GM12873 (cell line): ENCODE data around the gene ZNF768.

Experiments
- TF ChIP-seq, protein P1 (sequence below): IDR thresholded peaks from 2 replicates; pipeline ENCODE4 v1.5.1; 2012; ENCODE audit warnings: low read depth, mild to moderate bottlenecking, moderate library complexity, low read length, control low read depth; ENCODE audit not compliant: insufficient read depth; ENCODE audit errors: missing control alignments

Gene ZNF768

GRCh38 chr16:30533146-30533522 is 6.8 kb upstream of the ZNF768 start:
- TF ChIP-seq, protein P1, sequence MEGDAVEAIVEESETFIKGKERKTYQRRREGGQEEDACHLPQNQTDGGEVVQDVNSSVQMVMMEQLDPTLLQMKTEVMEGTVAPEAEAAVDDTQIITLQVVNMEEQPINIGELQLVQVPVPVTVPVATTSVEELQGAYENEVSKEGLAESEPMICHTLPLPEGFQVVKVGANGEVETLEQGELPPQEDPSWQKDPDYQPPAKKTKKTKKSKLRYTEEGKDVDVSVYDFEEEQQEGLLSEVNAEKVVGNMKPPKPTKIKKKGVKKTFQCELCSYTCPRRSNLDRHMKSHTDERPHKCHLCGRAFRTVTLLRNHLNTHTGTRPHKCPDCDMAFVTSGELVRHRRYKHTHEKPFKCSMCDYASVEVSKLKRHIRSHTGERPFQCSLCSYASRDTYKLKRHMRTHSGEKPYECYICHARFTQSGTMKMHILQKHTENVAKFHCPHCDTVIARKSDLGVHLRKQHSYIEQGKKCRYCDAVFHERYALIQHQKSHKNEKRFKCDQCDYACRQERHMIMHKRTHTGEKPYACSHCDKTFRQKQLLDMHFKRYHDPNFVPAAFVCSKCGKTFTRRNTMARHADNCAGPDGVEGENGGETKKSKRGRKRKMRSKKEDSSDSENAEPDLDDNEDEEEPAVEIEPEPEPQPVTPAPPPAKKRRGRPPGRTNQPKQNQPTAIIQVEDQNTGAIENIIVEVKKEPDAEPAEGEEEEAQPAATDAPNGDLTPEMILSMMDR: no peak

GRCh38 chr16:30532285-30533145 is 6.1 kb upstream of the ZNF768 start:
- TF ChIP-seq, protein P1: no peak

DNA sequence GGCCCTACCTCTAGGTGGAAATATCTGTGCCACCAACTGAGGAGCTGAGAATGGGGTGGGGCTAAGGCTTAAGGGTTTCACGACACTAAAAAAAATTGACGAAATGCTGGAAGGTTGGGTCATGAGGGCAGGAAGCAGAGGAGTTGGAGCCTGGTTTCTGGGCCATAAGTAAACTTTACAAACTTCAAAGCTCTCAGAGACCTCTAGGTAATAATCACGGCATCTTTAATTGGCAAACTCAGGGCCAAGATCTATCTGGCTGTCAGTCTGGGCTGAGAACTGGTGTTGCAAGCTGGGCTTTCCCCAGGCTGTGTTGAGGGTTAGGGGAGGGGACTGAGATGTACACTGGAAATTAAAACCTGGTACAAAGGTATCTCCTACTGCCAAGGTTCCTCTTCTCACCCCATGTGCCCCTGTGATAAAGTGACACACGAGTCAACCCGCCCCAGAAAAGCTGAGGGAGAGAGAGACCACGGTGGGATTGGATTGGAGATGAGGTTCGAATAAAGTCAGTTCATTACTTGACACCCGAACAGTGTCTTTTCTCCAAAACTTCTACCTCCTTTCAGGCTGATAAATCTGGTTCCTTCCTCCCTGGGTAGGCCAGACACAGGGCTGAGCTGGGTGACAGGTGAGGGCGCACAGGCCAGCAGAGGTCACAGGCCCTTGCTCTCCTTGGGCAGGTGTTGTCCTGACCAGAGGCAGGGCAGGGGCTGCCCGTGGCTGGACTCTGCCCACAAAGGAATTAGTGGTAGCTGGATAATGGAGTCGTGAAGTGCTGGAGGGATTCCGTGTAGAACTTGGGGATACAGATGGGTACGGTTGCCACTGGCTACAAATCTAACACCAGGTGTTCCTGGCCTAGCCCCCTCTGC is 4.0 kb upstream of the ZNF768 start:
- TF ChIP-seq, protein P1: no peak

GRCh38 chr16:30528799-30529457 is 2.6 kb upstream of the ZNF768 start:
- TF ChIP-seq, protein P1: no peak

- TF ChIP-seq, protein P1: no peak
Observed at GRCh38 chr16:30527635-30528178, 1.3 kb upstream of the ZNF768 start.

DNA sequence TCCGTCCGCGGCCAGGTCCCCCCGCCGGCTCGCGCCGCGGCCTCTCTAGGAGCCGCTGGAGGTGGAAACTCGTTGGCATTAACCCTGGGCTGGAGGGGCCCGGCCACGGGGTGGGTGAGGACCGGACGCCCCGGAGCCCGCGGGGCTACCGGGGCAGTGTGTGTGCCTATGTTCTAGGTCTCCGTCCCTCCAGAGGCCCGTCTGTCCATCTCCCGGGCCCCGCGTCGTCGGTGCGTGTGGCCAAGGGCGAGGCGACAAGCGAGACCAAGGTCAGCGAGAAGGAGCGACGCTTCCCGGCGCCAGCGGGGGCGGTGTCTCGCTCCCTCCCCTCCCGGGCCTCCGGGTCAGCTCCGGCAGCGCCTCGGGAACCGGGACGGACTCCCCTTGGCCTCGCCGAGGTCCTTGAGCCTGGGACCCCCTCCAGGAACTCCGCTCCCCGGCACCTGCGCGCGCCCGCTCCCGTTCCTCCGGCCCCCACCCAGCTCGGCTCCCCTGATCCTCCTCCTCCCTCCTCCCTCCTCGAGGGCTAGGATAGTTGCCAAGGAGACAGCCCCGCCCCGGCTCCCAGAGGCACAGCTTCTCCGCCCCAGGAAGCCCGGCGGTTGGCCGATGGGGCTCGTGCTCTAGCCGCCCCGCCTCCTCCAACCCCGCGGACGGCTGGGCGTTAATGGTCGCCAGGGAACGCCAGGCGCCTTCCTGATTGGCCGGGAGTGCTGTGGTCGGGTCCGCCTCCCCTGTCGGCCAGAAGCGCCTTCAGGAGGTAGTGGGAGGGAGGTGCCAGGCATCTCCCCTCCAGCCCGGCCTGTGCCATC is 663 bp upstream of the ZNF768 start:
- TF ChIP-seq, protein P1: peak; percentile 42
